ENCODE data around the gene ACADM.
A peak's percentile ranks its signal among the peaks of the same experiment; 100 is the strongest.
"Not testable (repeated sequence)": the region's sequence is repeated elsewhere in the genome, so short reads cannot be mapped to it uniquely, and the experiment has no call there.

The ACADM gene

DNA sequence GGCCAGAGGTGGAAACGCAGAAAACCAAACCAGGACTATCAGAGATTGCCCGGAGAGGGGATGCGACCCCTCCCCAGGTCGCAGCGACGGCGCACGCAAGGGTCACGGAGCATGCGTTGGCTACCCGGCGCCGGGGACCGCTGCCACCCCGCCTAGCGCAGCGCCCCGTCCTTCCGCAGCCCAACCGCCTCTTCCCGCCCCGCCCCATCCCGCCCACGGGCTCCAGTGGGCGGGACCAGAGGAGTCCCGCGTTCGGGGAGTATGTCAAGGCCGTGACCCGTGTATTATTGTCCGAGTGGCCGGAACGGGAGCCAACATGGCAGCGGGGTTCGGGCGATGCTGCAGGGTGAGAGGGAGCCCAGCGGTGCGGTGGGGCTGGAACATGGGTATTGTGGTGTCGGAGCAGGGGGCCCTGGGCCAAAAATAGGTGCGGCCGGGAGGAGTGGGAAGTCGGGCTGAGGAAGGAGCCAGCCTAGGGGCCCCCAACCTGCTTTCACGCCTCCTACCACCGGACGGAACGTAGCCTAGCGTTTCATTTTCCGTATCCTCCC, at the start of gene ACADM:
TSS of gene ACADM (plus strand) at position 238 of the 551 bp plus-strand sequence. CDS start at position 317, 79 bp downstream.
- Mint-ChIP-seq H3K27me3 (no peaks in the 10 kb centered on the region), H3K9me3 (no peaks in the 10 kb centered on the region), H3K4me3 (peak within 1 kb of the TSS; percentile 93), H3K36me3 (ENCODE audit: low read depth) (no peaks in the 10 kb centered on the region), H3K27ac (peak within 1 kb of the TSS; percentile 95), H3K4me1 (ENCODE audit: low read depth) (peaks cover 44% of the 10 kb centered on the region)

DNA sequence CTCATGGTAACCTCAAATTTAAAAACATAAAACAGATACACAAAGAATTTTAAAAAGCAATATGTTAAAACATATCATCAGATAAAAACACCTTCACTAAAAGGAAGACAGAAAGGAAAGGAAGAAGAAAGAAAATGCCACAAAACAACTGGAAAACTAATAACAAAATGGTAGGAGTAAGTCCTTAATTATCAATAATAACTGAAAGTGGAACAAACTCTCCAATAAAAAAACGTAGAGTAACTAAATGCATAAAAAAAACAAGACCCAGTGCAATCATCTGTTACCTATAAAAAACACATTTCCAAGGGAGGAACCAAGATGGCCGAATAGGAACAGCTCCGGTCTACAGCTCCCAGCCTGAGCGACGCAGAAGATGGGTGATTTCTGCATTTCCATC, 47.1 kb upstream of the ACADM start:
- no peak overlapping the region for H3K27ac Mint-ChIP-seq
- H3K4me1 Mint-ChIP-seq (ENCODE audit: low read depth) = no peaks in the 10 kb centered on the region
- H3K27me3 Mint-ChIP-seq = peaks cover 7% of the 10 kb centered on the region
- no peaks in the 10 kb centered on the region for H3K36me3 Mint-ChIP-seq (ENCODE audit: low read depth)
- no peaks in the 10 kb centered on the region for H3K9me3 Mint-ChIP-seq
- H3K4me3 Mint-ChIP-seq = no peak overlapping the region

DNA sequence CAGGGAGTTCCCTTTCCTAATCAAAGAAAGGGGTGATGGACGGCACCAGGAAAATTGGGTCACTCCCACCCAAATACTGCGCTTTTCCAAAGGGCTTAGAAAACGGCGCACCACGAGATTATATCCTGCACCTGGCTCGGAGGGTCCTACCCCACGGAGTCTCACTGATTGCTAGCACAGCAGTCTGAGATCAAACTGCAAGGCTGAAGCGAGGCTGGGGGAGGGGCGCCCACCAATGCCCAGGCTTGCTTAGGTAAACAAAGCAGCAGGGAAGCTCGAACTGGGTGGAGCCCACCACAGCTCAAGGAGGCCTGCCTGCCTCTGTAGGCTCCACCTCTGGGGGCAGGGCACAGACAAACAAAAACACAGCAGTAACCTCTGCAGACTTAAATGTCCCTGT, 46.5 kb upstream of the ACADM start:
- H3K27me3 Mint-ChIP-seq; H3K4me1 Mint-ChIP-seq (ENCODE audit: low read depth): not testable (repeated sequence)

GRCh38 chr1:75690547-75690946, 34.0 kb upstream of the ACADM start:
- no peaks in the 10 kb centered on the region for H3K4me1 Mint-ChIP-seq (ENCODE audit: low read depth)
- H3K4me3 Mint-ChIP-seq = no peak overlapping the region
- peaks cover 6% of the 10 kb centered on the region for H3K27me3 Mint-ChIP-seq
- peaks cover 2% of the 10 kb centered on the region for H3K9me3 Mint-ChIP-seq
- no peak overlapping the region for H3K27ac Mint-ChIP-seq
- H3K36me3 Mint-ChIP-seq (ENCODE audit: low read depth) = no peaks in the 10 kb centered on the region

More for the DNA sequence above, 46.5 kb upstream of the ACADM start:
- not testable (repeated sequence) for H3K36me3 Mint-ChIP-seq (ENCODE audit: low read depth); H3K9me3 Mint-ChIP-seq; H3K4me3 Mint-ChIP-seq; H3K27ac Mint-ChIP-seq

DNA sequence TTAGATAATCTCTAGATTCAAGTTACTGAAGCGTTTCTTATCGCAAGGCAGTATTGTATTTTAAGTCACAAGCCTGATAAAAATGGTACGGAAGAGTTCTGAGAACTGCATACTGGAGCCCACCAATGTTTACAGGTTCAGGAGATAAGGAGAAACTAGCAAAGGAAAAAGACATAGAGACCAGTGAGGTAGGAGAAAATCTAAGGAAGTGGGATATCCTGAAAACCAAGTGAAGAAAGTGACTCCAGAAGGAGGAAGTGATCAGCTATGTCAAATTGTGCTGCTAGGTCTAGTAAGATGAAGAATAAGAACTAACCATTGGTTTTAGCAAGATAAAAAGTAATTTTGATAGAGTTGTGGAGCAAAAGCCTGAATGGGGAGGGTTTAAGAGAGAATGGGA, 31.0 kb upstream of the ACADM start:
- Mint-ChIP-seq H3K4me1 (ENCODE audit: low read depth) (no peaks in the 10 kb centered on the region), H3K9me3 (peaks cover 4% of the 10 kb centered on the region), H3K36me3 (ENCODE audit: low read depth) (no peaks in the 10 kb centered on the region), H3K27ac (no peak overlapping the region), H3K4me3 (no peak overlapping the region), H3K27me3 (peaks cover 17% of the 10 kb centered on the region)

DNA sequence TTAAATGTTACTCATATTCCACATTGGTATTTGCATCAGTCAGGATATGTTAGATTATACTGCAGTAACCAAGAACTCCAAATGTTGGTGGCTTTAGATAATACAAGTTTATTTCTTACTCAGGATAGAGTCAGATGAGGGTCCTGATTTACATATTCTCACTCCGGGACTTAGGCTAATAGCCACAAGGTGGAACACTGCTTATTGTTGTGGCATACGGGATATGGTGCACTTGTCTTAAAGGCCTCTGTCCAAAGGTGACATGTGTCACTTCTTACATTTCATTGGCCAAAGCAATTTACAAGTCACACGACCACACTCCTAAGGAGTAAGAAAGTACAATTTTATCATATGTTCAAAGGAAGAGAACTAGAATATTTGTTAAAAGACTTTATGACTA, 28.5 kb upstream of the ACADM start:
- peaks cover 18% of the 10 kb centered on the region for H3K27me3 Mint-ChIP-seq
- H3K36me3 Mint-ChIP-seq (ENCODE audit: low read depth) = no peaks in the 10 kb centered on the region
- H3K4me1 Mint-ChIP-seq (ENCODE audit: low read depth) = no peaks in the 10 kb centered on the region
- peaks cover 4% of the 10 kb centered on the region for H3K9me3 Mint-ChIP-seq
- H3K4me3 Mint-ChIP-seq = no peak overlapping the region
- H3K27ac Mint-ChIP-seq = no peak overlapping the region

DNA sequence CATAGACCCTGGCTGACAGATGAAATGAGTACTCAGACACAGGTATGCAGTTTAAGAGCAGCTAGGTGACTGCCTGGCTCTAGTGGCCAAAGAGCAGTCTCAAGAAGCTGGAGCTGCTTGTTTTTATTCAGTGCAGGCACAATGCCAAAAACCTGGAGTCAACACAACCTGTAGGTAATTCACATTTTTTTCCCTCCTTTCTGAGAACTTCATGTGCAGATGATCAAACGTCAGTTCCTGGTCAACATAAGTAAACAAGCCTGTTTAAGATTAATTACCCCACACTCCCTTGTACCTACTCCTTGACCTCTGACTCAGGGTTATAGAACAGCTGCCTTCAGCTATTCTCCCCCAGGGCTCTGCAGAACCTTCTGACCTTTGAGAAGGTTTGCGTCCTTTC, 17.3 kb upstream of the ACADM start:
- peaks cover 3% of the 10 kb centered on the region for H3K36me3 Mint-ChIP-seq (ENCODE audit: low read depth)
- no peak overlapping the region for H3K4me3 Mint-ChIP-seq
- peaks cover 30% of the 10 kb centered on the region for H3K27me3 Mint-ChIP-seq
- H3K9me3 Mint-ChIP-seq = peaks cover 7% of the 10 kb centered on the region
- no peak overlapping the region for H3K27ac Mint-ChIP-seq
- H3K4me1 Mint-ChIP-seq (ENCODE audit: low read depth) = no peaks in the 10 kb centered on the region

- peaks cover 7% of the 10 kb centered on the region for H3K9me3 Mint-ChIP-seq
- no peaks in the 10 kb centered on the region for H3K4me1 Mint-ChIP-seq (ENCODE audit: low read depth)
- peaks cover 3% of the 10 kb centered on the region for H3K36me3 Mint-ChIP-seq (ENCODE audit: low read depth)
- no peak overlapping the region for H3K4me3 Mint-ChIP-seq
- no peak overlapping the region for H3K27ac Mint-ChIP-seq
- H3K27me3 Mint-ChIP-seq = peaks cover 37% of the 10 kb centered on the region
These were observed 15.6 kb upstream of the ACADM start for GRCh38 chr1:75708910-75709309.

GRCh38 chr1:75710832-75711231, 13.7 kb upstream of the ACADM start:
- Mint-ChIP-seq H3K9me3 (peaks cover 7% of the 10 kb centered on the region), H3K27ac (no peak overlapping the region), H3K27me3 (peaks cover 40% of the 10 kb centered on the region), H3K4me3 (no peak overlapping the region), H3K36me3 (ENCODE audit: low read depth) (peaks cover 3% of the 10 kb centered on the region), H3K4me1 (ENCODE audit: low read depth) (no peaks in the 10 kb centered on the region)

- peaks cover 36% of the 10 kb centered on the region for H3K27me3 Mint-ChIP-seq
- H3K9me3 Mint-ChIP-seq = peaks cover 4% of the 10 kb centered on the region
- peaks cover 3% of the 10 kb centered on the region for H3K36me3 Mint-ChIP-seq (ENCODE audit: low read depth)
- H3K4me1 Mint-ChIP-seq (ENCODE audit: low read depth) = no peaks in the 10 kb centered on the region
- no peak overlapping the region for H3K4me3 Mint-ChIP-seq
- H3K27ac Mint-ChIP-seq = no peak overlapping the region
These were observed 12.7 kb upstream of the ACADM start for GRCh38 chr1:75711846-75712245.

DNA sequence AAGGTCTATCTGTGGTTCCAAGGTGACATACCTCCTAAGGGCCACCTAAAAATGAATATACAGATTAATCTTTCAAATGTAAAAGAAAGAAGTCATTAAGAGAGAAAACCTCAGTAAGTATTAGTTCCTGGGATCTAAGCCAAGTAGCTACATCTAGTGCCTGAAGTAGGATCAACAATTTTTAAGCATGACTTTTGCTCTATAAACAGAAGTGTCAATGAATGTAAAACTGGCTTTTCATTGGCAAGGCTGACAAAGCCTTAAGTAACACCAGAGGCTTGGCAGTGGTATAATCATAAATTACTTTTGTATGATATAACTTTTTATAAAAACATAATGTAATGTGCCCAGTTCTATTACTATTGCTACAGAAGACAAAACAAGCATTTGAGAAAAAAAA, 12.2 kb upstream of the ACADM start:
- Mint-ChIP-seq H3K36me3 (ENCODE audit: low read depth) (peaks cover 3% of the 10 kb centered on the region), H3K4me3 (no peak overlapping the region), H3K9me3 (peaks cover 4% of the 10 kb centered on the region), H3K27me3 (peaks cover 33% of the 10 kb centered on the region), H3K4me1 (ENCODE audit: low read depth) (no peaks in the 10 kb centered on the region), H3K27ac (no peak overlapping the region)

DNA sequence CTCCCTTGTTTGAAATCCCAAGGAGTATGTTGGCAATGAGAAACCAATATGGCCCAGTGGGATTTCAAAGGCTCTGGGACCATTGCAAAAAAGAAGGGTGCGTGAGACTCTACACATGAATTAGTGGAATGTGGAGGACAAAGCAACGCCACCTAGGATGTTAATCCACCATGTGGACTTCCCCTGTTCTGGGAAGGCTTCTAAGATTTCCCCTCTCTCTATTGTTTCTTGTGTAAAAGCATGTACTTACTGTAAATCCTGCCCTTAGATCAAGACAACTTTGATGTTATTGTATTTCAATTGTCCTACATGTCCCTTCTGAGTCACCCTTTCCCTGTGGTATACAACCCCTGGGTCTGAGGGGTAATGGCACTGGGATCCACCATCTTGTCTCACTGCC, 4.7 kb upstream of the ACADM start:
- H3K9me3 Mint-ChIP-seq = no peaks in the 10 kb centered on the region
- H3K27ac Mint-ChIP-seq = no peak overlapping the region
- peaks cover 18% of the 10 kb centered on the region for H3K4me1 Mint-ChIP-seq (ENCODE audit: low read depth)
- H3K27me3 Mint-ChIP-seq = no peaks in the 10 kb centered on the region
- H3K36me3 Mint-ChIP-seq (ENCODE audit: low read depth) = no peaks in the 10 kb centered on the region
- no peak overlapping the region for H3K4me3 Mint-ChIP-seq

DNA sequence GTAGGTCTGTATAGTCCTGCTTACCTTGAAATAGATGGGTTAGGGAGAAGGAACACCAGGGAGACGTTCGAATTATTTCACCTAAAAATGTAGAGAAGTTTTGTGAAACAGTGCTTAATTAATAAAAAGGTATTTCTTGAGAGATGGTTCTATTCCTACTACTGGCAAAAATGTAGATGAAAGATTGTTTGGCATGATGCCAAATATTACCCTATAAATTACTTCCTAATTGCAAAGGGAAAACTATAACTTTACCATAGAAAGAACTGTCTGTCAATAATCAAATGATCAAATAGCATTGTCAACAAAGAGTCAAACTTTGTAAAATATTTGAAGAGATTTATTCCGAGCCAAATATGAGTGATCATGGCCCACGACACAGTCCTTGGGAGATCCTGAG, 4.2 kb upstream of the ACADM start:
- Mint-ChIP-seq H3K27ac (no peak overlapping the region), H3K4me3 (no peak overlapping the region), H3K4me1 (ENCODE audit: low read depth) (peaks cover 18% of the 10 kb centered on the region), H3K27me3 (no peaks in the 10 kb centered on the region), H3K36me3 (ENCODE audit: low read depth) (no peaks in the 10 kb centered on the region), H3K9me3 (no peaks in the 10 kb centered on the region)

DNA sequence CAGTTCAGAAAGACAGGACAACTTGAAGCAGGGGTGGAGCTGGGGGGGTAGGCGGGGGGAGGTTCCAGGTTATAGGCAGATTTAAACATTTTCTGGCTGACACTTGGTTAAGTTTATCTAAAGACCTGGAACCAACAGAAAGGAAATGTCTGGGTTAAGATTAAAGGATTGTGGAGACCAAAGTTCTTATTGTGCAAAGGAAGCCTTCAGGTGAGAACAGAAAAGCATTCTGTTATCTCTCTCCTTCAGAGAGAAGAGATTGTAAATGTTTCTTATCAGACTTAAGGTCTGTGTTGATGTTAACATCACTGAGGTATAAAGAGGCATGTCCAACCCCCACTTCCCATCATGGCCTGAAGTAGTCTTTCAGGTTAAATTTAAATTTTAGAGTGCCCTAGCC, 3.7 kb upstream of the ACADM start:
- Mint-ChIP-seq H3K4me1 (ENCODE audit: low read depth) (peaks cover 23% of the 10 kb centered on the region), H3K9me3 (no peaks in the 10 kb centered on the region), H3K27me3 (no peaks in the 10 kb centered on the region), H3K36me3 (ENCODE audit: low read depth) (no peaks in the 10 kb centered on the region), H3K4me3 (no peak overlapping the region), H3K27ac (no peak overlapping the region)

GRCh38 chr1:75722246-75722645, 2.3 kb upstream of the ACADM start:
- not testable (repeated sequence) for H3K9me3 Mint-ChIP-seq; H3K36me3 Mint-ChIP-seq (ENCODE audit: low read depth); H3K27ac Mint-ChIP-seq; H3K4me3 Mint-ChIP-seq; H3K27me3 Mint-ChIP-seq
- peaks cover 38% of the 10 kb centered on the region for H3K4me1 Mint-ChIP-seq (ENCODE audit: low read depth)

DNA sequence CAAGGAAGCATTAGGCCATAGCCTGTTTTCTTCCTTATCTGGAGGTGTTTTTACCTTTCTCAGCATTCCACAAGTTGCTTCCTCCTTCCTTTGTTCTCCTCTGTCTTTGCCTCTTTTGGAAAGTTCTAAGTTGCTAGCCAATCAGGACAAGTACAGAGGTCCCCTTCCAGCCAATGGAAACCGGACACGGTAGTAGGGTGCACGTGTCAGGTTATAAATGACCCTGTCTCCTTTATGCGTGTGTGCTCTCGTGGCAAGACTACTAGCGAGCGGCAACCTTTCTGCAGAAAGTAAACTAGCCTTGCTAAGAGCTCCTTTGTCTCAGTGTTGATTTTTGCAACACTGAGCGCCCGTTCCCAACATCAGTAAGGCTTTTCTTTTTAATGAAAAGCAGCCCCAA, 1.5 kb upstream of the ACADM start:
- no peak overlapping the region for H3K27ac Mint-ChIP-seq
- no peaks in the 10 kb centered on the region for H3K36me3 Mint-ChIP-seq (ENCODE audit: low read depth)
- peaks cover 44% of the 10 kb centered on the region for H3K4me1 Mint-ChIP-seq (ENCODE audit: low read depth)
- no peaks in the 10 kb centered on the region for H3K27me3 Mint-ChIP-seq
- no peaks in the 10 kb centered on the region for H3K9me3 Mint-ChIP-seq
- H3K4me3 Mint-ChIP-seq = peak overlapping the region; percentile 93

Measured in stimulated activated naive CD8-positive, alpha-beta T cell treated with anti-CD3 and anti-CD28 coated beads, Interleukin-15, Interleukin-2, amounts not matched to agents 100 ng/mL and 50 ng/mL, for 24 hours (primary cell).